KMS-11 (cell line): ENCODE data around the gene CASD1.

Source experiments
- H2AFZ ChIP-seq: fragments of 200-600 bp; sonication (generic); 2 replicates; pipeline ENCODE4 v1.6.1; 2016; ENCODE audit warnings: antibody characterized with exemption, mixed run types, low read depth
- H3K27ac ChIP-seq: fragments of 200-600 bp; sonication (generic); 2 replicates; pipeline ENCODE4 v1.6.1; 2016; ENCODE audit warnings: mild to moderate bottlenecking, mixed run types
- H3K27me3 ChIP-seq: fragments of 200-600 bp; sonication (generic); 2 replicates; pipeline ENCODE4 v1.6.1; 2017; ENCODE audit warnings: mild to moderate bottlenecking, low read depth, mixed run types, moderate library complexity; ENCODE audit not compliant: insufficient read depth
- H3K36me3 ChIP-seq: fragments of 200-600 bp; sonication (generic); 2 replicates; pipeline ENCODE4 v1.6.1; 2017; ENCODE audit warnings: mild to moderate bottlenecking, mixed run types; ENCODE audit not compliant: insufficient read depth
- H3K4me1 ChIP-seq: fragments of 200-600 bp; sonication (generic); 2 replicates; pipeline ENCODE4 v1.6.1; 2016; ENCODE audit warnings: mild to moderate bottlenecking, low read depth, mixed run types; ENCODE audit not compliant: poor library complexity, severe bottlenecking
- H3K4me2 ChIP-seq: fragments of 200-600 bp; sonication (generic); 2 replicates; pipeline ENCODE4 v1.7.0; 2016; ENCODE audit warnings: mild to moderate bottlenecking, mixed run types
- H3K4me3 ChIP-seq: fragments of 200-600 bp; sonication (generic); IDR thresholded peaks from 2 replicates; pipeline ENCODE4 v1.6.1; 2017; ENCODE audit warnings: low read depth, low read length, mixed read lengths; ENCODE audit not compliant: insufficient read depth
- H3K79me2 ChIP-seq: fragments of 200-600 bp; sonication (generic); 2 replicates; pipeline ENCODE4 v1.6.1; 2016; ENCODE audit warnings: low read depth, mixed run types; ENCODE audit not compliant: insufficient read depth
- H3K9ac ChIP-seq: fragments of 200-600 bp; sonication (generic); 2 replicates; pipeline ENCODE4 v1.6.1; 2016; ENCODE audit warnings: mild to moderate bottlenecking, mixed run types
- H4K20me1 ChIP-seq: fragments of 200-600 bp; sonication (generic); 2 replicates; pipeline ENCODE4 v1.6.1; 2016; ENCODE audit warnings: mild to moderate bottlenecking, mixed run types; ENCODE audit not compliant: insufficient read depth
- CTCF ChIP-seq: fragments of 200-600 bp; sonication (generic); conservative IDR thresholded peaks from 2 replicates; pipeline ENCODE4 v1.6.1; 2017; ENCODE audit warnings: low read depth, mild to moderate bottlenecking, antibody characterized with exemption, low read length, moderate library complexity, mixed read lengths

CASD1 gene

GRCh38 chr7:94579470-94579869 lies 69.9 kb downstream of the CASD1 start:
- no peak overlapping the region for H3K9ac ChIP-seq
- H3K36me3 ChIP-seq = no peaks in the 10 kb centered on the region
- H4K20me1 ChIP-seq = no peaks in the 10 kb centered on the region
- H2AFZ ChIP-seq = no peak overlapping the region
- H3K4me2 ChIP-seq = peak overlapping the region; percentile 77
- H3K79me2 ChIP-seq = no peaks in the 10 kb centered on the region
- peak overlapping the region; percentile 32; the same call in 1 of the 2 replicates for H3K27ac ChIP-seq
- no peak for TF ChIP-seq CTCF
- no peaks in the 10 kb centered on the region for H3K27me3 ChIP-seq
- H3K4me1 ChIP-seq = peaks cover 55% of the 10 kb centered on the region
- no peak overlapping the region for H3K4me3 ChIP-seq

GRCh38 chr7:94580601-94581000 lies 71.0 kb downstream of the CASD1 start:
- H3K27me3 ChIP-seq = no peaks in the 10 kb centered on the region

GRCh38 chr7:94584113-94584512 lies 74.5 kb downstream of the CASD1 start:
- H2AFZ ChIP-seq = no peak overlapping the region
- H3K9ac ChIP-seq = no peak overlapping the region
- H3K4me2 ChIP-seq = no peak overlapping the region
- no peaks in the 10 kb centered on the region for H3K79me2 ChIP-seq
- TF ChIP-seq CTCF = no peak
- no peak overlapping the region for H3K4me3 ChIP-seq
- H3K4me1 ChIP-seq = peaks cover 52% of the 10 kb centered on the region
- H4K20me1 ChIP-seq = no peaks in the 10 kb centered on the region
- H3K36me3 ChIP-seq = no peaks in the 10 kb centered on the region
- H3K27ac ChIP-seq = no peak overlapping the region
- no peaks in the 10 kb centered on the region for H3K27me3 ChIP-seq

More at GRCh38 chr7:94580601-94581000, 71.0 kb downstream of the CASD1 start:
- Histone ChIP-seq H3K27ac (peak overlapping the region; percentile 32; the same call in 1 of the 2 replicates), H3K9ac (no peak overlapping the region), H4K20me1 (no peaks in the 10 kb centered on the region), H3K4me3 (no peak overlapping the region), H3K36me3 (no peaks in the 10 kb centered on the region), H3K79me2 (no peaks in the 10 kb centered on the region), H3K4me2 (peak overlapping the region; percentile 77), H2AFZ (no peak overlapping the region), H3K4me1 (peaks cover 67% of the 10 kb centered on the region)
- no peak for TF ChIP-seq CTCF

- H4K20me1 ChIP-seq = no peaks in the 10 kb centered on the region
- no peak overlapping the region for H3K9ac ChIP-seq
- no peak overlapping the region for H3K4me3 ChIP-seq
- no peak overlapping the region for H3K4me2 ChIP-seq
- no peak overlapping the region for H2AFZ ChIP-seq
- H3K79me2 ChIP-seq = no peaks in the 10 kb centered on the region
- peaks cover 31% of the 10 kb centered on the region for H3K4me1 ChIP-seq
- no peak overlapping the region for H3K27ac ChIP-seq
- TF ChIP-seq CTCF = no peak
- H3K27me3 ChIP-seq = no peaks in the 10 kb centered on the region; the same call in 1 of the 2 replicates
- no peaks in the 10 kb centered on the region for H3K36me3 ChIP-seq
These were observed 78.5 kb downstream of the CASD1 start for GRCh38 chr7:94588075-94588474.
